Colonic mucosa (tissue), 4 donors: ENCODE data around the gene AKAP6. TPM values are rescaled to one million over a fixed set of nuclear protein-coding genes. Genes with fewer than 3 reads are reported as not detected.

Source experiments
- DNase-seq: peaks from one replicate; pipeline ENCODE4 v3.0.0-alpha.2; 2020
- H3K27ac ChIP-seq: fragments of 200-600 bp; one replicate; pipeline ENCODE4 v1.8.0; 2021
- H3K27me3 ChIP-seq: fragments of 200-600 bp; one replicate; pipeline ENCODE4 v1.8.0; 2021
- H3K36me3 ChIP-seq: fragments of 200-600 bp; one replicate; pipeline ENCODE4 v1.8.0; 2021
- H3K4me1 ChIP-seq: fragments of 200-600 bp; one replicate; pipeline ENCODE4 v1.8.0; 2021; ENCODE audit warnings: mild to moderate bottlenecking
- H3K4me3 ChIP-seq: fragments of 200-600 bp; one replicate; pipeline ENCODE4 v1.8.0; 2021
- H3K9ac ChIP-seq, 2 donors: one replicate each; pipeline ENCODE4 v1.7.0; 2013; ENCODE audit warnings: control low read depth in 2 of 2, low read depth in 2 of 2, low read length in 2 of 2
- H3K9me3 ChIP-seq: fragments of 200-600 bp; one replicate; pipeline ENCODE4 v1.8.0; 2021
- intact Hi-C: fragments of 100-400 bp; cut with DNase I; formaldehyde crosslinking; loops from one replicate; pipeline ENCODE4 v1.14.1; 2022
- total RNA-seq, 2 donors: library from RNA; stranded (reverse); fragmentation: NEBNext Ultra II Directional in 1 of 2; extraction: Animal tissue kit (Norgen Biotek cat#: 25700) in 1 of 2; gene quantifications; one replicate each; pipeline ENCODE4 v1.2.1, GENCODE V29; 2021
- TF ChIP-seq, protein P1 (sequence below): fragments of 200-600 bp; IDR thresholded peaks from one replicate; pipeline ENCODE4 v1.8.0; 2022; ENCODE audit warnings: antibody characterized with exemption, mild to moderate bottlenecking
- donor health status: healthy.
- donor health status: DM: no; HTN: no; CAD: no.
- donor health status: DM: no; HTN: no; CAD: no.

AKAP6 gene
- total RNA-seq, 2 donors from 2014 or later, result 1.3 to 10.3 TPM

DNA sequence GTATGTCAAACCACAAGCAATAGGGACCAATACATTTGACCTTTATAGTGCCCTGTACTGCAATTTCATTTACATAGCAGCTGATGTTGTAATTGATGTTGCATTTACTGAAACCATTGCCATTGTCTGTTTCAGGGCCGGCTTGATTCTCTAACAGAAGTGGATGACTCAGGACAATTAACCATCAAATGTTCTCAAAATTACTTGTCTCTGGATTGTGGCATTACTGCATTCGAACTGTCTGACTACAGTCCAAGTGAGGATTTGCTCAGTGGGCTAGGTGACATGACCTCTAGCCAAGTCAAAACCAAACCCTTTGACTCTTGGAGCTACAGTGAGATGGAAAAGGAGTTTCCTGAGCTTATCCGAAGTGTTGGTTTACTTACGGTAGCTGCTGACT is 216.0 kb downstream of the AKAP6 start:
- Histone ChIP-seq H3K9ac (no peak overlapping the region), H3K4me1 (no peaks in the 10 kb centered on the region), H3K9me3 (no peaks in the 10 kb centered on the region), H3K4me3 (no peak overlapping the region), H3K36me3 (no peaks in the 10 kb centered on the region), H3K27me3 (no peaks in the 10 kb centered on the region), H3K27ac (no peak overlapping the region)
- DNase-seq, result no peak
- intact Hi-C loops, result no loop called here
- TF ChIP-seq, protein P1, sequence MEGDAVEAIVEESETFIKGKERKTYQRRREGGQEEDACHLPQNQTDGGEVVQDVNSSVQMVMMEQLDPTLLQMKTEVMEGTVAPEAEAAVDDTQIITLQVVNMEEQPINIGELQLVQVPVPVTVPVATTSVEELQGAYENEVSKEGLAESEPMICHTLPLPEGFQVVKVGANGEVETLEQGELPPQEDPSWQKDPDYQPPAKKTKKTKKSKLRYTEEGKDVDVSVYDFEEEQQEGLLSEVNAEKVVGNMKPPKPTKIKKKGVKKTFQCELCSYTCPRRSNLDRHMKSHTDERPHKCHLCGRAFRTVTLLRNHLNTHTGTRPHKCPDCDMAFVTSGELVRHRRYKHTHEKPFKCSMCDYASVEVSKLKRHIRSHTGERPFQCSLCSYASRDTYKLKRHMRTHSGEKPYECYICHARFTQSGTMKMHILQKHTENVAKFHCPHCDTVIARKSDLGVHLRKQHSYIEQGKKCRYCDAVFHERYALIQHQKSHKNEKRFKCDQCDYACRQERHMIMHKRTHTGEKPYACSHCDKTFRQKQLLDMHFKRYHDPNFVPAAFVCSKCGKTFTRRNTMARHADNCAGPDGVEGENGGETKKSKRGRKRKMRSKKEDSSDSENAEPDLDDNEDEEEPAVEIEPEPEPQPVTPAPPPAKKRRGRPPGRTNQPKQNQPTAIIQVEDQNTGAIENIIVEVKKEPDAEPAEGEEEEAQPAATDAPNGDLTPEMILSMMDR, result no peak

DNA sequence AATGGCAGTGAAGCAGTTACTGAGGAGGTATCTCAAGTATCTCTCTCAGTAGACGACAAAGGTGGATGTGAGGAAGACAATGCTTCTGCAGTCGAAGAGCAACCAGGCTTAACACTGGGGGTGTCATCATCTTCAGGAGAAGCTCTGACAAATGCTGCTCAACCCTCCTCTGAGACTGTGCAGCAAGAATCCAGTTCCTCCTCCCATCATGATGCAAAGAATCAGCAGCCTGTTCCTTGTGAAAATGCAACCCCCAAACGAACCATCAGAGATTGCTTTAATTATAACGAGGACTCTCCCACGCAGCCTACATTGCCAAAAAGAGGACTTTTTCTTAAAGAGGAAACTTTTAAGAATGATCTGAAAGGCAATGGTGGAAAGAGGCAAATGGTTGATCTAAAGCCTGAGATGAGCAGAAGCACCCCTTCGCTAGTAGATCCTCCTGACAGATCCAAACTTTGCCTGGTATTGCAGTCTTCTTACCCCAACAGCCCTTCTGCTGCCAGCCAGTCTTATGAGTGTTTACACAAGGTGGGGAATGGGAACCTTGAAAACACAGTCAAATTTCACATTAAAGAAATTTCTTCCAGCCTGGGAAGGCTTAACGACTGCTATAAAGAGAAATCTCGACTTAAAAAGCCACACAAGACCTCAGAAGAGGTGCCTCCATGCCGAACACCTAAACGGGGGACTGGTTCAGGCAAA is 216.6 kb downstream of the AKAP6 start:
- no peaks in the 10 kb centered on the region for H3K36me3 ChIP-seq
- no peaks in the 10 kb centered on the region for H3K9me3 ChIP-seq
- no peak overlapping the region for H3K27ac ChIP-seq
- no peak overlapping the region for H3K4me3 ChIP-seq
- TF ChIP-seq, protein P1, result no peak
- H3K9ac ChIP-seq, result no peak overlapping the region
- intact Hi-C loops, result no loop called here
- H3K27me3 ChIP-seq, result no peaks in the 10 kb centered on the region
- no peak for DNase-seq
- H3K4me1 ChIP-seq, result no peaks in the 10 kb centered on the region

DNA sequence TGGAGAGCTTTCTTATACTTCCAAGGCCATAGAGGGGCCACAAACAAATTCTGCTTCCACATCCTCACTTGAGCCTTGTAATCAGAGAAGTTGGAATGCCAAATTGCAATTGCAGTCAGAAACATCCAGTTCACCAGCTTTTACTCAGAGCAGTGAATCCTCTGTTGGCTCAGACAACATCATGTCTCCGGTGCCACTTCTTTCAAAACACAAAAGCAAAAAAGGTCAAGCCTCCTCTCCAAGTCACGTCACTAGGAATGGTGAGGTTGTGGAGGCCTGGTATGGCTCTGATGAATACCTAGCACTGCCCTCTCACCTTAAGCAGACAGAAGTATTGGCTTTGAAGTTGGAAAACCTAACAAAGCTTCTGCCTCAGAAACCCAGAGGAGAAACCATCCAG is 217.1 kb downstream of the AKAP6 start:
- DNase-seq, result no peak
- intact Hi-C loops, result no loop called here

DNA sequence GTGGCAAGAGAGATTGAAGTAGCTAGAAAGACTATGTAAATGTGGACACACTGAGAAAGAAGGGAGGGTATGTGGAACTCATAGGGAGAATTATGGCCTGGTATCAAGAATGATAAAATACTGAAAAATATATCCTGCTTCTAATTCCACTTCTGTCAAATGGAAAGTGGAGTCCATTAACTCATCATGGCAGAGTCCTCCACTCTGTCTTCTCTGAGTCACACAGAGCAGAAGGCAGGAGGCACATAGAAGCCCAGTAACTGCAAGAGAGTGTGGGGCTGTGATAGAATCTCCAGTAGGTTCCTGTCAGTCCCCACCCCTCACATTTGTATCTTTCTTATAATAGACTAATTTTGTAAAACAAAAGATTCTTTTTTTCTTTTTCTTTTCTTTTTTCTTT is 223.7 kb downstream of the AKAP6 start:
- no peaks in the 10 kb centered on the region for H3K4me1 ChIP-seq
- no peaks in the 10 kb centered on the region for H3K36me3 ChIP-seq
- H3K27ac ChIP-seq, result no peak overlapping the region
- H3K4me3 ChIP-seq, result no peak overlapping the region
- TF ChIP-seq, protein P1, result no peak
- H3K9ac ChIP-seq, result no peak overlapping the region
- no peak for DNase-seq
- intact Hi-C loops, result no loop called here
- no peaks in the 10 kb centered on the region for H3K9me3 ChIP-seq
- H3K27me3 ChIP-seq, result no peaks in the 10 kb centered on the region

More for the DNA sequence above, 217.1 kb downstream of the AKAP6 start:
- Histone ChIP-seq H3K36me3 (no peaks in the 10 kb centered on the region), H3K9me3 (no peaks in the 10 kb centered on the region), H3K27me3 (no peaks in the 10 kb centered on the region), H3K9ac (no peak overlapping the region), H3K4me3 (no peak overlapping the region), H3K4me1 (no peaks in the 10 kb centered on the region), H3K27ac (no peak overlapping the region)
- TF ChIP-seq, protein P1, result no peak

DNA sequence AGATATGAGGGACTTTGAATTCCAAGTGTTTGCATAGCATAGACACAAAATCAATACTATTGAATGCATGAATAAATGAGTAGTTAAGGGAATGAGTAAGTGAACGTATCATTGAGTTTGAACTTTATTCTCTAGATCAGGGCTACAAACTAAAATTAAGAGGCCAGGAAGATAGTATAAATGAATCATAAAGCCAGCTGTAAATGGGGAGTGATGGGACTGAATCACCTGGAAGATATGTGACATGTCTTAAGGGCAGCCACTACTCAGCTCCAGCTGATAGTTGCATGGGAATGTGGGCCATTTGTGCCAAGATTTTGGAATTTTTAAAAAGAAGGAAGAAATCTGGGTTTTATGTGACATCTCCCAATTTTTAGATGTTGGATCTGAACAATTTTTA is 229.9 kb downstream of the AKAP6 start:
- no peak overlapping the region for H3K9ac ChIP-seq
- no peak for DNase-seq
- intact Hi-C loops, result loop anchor here (5.0 kb wide), 1 partner anchor 307 kb away; no protein-coding TSS in a partner anchor
- no peaks in the 10 kb centered on the region for H3K36me3 ChIP-seq
- no peaks in the 10 kb centered on the region for H3K4me1 ChIP-seq
- no peaks in the 10 kb centered on the region for H3K27me3 ChIP-seq
- no peak overlapping the region for H3K4me3 ChIP-seq
- no peak overlapping the region for H3K27ac ChIP-seq
- no peaks in the 10 kb centered on the region for H3K9me3 ChIP-seq
- TF ChIP-seq, protein P1, result no peak
